Gastroesophageal sphincter (tissue), 3 donors: ENCODE data around the gene PRKN.

Source experiments
- EP300 ChIP-seq: sonication (generic); formaldehyde crosslinking; IDR thresholded peaks from one replicate; pipeline ENCODE4 v1.6.1; 2017; ENCODE audit warnings: antibody characterized with exemption, mild to moderate bottlenecking
- POLR2A ChIP-seq, 2 donors: fragments of 450-650 bp; IDR thresholded peaks; one replicate each; pipeline ENCODE4 v1.6.1; 2017; ENCODE audit warnings: antibody characterized with exemption in 2 of 2, mild to moderate bottlenecking in 2 of 2, moderate library complexity in 1 of 2
- POLR2AphosphoS5 ChIP-seq: sonication (generic); formaldehyde crosslinking; IDR thresholded peaks from one replicate; pipeline ENCODE4 v1.6.1; 2017; ENCODE audit warnings: antibody characterized with exemption
- TF ChIP-seq, protein P1 (sequence below), 4 experiments: fragments of 200-600 bp in 2 of 4; fragments of 450-650 bp in 2 of 4; sonication (generic) in 1 of 4; IDR thresholded peaks; one replicate each; pipeline ENCODE4 v1.5.1; 2017 to 2019; ENCODE audit warnings: antibody characterized with exemption in 4 of 4, mild to moderate bottlenecking in 2 of 4, moderate library complexity in 2 of 4

DNA sequence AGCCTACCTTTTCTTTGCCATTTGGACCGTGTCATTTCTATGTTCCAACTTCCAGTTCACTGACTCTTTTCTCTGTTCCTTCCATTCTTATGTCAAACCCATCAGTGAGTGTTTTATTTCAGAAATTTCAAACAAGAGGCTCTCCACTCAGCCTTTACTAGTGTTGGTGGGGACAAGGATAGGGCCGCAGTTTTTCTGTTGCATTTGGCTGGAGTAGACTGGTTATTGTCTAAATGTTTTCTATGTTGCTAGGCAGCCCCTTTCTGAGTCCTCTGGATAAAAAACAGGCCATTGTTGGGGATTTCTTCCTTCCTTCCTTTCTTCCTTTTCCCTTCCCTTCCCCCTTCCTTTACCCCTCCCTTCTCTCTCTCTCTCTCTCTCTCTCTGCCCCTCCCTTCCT lies 288.6 kb downstream of the PRKN start:
- TF ChIP-seq, protein P1, sequence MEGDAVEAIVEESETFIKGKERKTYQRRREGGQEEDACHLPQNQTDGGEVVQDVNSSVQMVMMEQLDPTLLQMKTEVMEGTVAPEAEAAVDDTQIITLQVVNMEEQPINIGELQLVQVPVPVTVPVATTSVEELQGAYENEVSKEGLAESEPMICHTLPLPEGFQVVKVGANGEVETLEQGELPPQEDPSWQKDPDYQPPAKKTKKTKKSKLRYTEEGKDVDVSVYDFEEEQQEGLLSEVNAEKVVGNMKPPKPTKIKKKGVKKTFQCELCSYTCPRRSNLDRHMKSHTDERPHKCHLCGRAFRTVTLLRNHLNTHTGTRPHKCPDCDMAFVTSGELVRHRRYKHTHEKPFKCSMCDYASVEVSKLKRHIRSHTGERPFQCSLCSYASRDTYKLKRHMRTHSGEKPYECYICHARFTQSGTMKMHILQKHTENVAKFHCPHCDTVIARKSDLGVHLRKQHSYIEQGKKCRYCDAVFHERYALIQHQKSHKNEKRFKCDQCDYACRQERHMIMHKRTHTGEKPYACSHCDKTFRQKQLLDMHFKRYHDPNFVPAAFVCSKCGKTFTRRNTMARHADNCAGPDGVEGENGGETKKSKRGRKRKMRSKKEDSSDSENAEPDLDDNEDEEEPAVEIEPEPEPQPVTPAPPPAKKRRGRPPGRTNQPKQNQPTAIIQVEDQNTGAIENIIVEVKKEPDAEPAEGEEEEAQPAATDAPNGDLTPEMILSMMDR (IDR thresholded peaks at IDR 0.05): no peak
- no peak for TF ChIP-seq POLR2A (IDR thresholded peaks at IDR 0.05)
- no peak for TF ChIP-seq EP300
- TF ChIP-seq POLR2AphosphoS5: no peak
